RPMI8226 (cell line): ENCODE results near the gene GTPBP4.

ENCODE experiments used
- DNase-seq: peaks from one replicate; pipeline ENCODE4 v3.0.0-alpha.2; 2015

The GTPBP4 gene

DNA sequence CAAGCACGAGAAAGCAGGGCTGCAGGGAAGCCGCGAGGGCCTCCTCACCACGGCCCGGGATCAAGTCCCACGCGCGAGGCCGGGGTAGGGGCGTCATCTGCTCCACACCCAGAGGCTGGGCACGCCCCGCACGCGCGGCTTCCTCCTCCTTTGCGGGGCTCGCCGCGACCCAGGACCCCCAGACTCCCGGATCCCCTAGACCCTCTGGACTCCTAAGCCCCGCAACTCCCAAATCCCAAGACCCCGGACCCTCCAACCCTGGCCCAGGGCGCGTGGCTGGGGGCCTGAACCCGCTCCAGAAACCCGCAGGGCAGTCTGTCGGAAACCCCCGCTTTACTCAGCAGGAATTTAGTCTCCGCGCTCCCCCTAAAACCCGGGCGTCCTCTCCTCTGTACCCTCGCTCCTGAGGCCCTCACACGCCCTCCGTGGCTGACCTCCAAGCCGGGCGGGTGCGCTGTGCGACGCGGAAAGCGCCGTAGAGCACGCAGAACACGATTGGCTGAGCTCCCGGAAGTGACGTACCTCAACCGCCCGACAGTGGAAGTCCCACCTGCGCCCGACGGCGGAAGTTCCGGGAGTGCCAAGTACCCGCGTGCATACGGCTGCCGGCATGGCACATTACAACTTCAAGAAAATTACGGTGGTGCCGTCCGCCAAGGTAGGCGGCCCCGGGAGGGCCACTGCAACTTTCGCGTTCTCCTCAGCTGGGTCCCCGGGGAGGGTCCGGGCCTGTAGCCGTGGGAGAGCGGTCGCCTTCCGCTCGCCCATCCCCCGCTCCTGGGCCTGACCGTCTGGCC, at the start of gene GTPBP4:
GTPBP4 (plus strand) TSS at position 565 of the 797 bp plus-strand sequence; CDS start at position 611, 46 bp downstream.
- peak; percentile 99 for DNase-seq

DNA sequence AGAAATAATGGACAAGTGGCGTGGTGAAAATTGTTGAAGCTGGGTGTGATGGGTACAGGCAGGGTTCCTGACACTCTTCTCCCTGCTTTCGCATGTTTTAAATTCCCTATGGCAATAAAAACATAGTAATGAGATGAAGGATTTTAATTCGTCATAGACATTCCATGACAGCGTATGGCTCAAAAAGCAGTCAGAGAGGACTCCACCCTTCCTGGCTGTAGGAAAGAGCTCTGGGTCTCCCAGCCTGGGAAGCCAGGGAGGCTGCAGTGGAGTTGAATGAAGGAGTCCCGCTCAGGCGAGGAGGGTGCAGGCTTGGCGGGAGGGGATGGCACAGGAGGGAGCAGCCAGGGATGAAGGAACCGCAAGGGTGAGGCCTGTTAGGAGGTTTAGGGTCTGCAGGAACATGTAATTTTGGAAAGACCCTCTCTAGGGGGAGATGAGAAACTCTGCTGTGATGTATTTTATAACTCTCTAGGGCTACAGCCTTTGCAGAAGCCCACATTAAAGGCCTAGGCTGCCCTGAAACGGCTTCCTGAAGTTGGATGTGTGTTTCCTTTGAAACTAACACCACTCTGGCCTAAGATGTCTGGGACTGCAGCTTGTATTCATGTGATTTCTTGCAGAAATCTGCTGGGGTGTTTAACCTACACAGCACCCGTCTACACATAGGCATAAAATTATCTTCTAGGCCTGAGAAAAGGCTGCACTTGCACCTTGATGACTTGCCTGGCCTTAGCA, 49.1 kb upstream of the GTPBP4 start:
- DNase-seq, result no peak

DNA sequence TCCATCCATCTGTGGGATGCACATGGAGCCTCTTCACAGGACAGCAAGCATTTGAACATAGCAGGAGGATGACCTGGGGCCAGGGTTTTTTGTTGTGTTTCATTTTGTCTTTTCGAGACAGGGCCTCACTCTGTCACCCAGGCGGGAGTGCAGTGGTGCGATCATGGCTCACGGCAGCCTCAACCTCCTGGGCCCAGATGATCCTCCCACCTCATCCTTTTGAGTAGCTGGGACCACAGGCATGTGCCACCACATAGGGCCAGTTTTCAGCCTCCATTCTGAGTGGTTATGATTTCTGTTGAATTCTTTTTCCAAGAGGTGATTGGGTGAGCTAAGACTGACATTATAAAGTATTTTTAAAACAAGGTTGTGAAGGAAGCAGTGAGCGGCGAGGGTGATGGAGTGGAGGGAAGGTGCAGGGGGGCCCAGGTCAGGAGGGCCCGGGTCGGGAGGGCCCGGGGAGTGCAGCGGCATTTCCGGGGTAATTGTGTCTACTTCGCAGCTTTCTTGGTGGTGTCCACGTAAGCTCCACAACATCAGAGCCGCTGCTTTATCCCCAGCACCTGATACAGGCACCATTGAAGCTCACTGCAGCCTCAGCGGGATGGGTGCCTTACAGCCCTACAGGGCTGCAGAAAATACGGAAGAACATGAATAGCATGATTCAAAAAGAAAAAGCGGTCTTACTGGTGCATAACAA, 44.8 kb upstream of the GTPBP4 start:
- DNase-seq, result no peak

DNA sequence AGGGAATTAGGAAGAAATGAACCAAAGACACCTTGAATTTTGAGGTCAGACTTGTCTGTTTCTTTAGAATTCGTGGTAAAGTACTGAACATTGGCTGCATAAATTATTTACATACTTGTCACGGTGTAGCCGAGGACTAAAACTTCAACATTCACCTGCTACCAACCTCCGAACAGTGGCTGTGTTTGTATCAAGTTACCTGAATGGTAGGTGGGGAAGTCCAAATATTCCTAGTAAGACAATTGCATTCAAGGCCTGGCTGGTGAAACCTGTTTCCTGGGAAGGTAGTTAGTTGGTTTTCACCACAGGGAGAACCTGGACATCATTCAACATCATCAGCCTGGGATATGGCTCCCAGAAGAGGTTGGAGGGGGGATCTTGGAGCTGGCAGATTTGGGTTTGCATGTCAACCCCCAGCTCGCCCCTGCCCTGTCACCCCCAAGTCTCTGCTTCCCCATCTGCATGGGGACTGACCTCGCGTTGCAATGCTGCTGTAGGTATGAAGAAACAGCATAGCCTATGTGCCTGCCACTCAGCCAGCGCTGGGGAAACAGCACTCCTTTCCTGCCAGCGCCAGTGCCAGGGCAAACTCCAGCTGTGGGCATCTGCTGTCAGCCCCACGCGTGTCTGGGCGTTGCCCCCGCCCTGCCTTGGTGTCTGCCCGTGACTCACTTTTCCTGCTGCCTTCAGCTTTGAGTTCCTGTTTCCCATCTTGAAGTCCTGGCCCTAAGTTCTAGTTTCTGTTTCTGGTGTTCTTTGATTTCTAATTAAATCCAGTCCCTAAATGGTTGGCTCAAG, 44.0 kb upstream of the GTPBP4 start:
- DNase-seq, result peak; percentile 36

DNA sequence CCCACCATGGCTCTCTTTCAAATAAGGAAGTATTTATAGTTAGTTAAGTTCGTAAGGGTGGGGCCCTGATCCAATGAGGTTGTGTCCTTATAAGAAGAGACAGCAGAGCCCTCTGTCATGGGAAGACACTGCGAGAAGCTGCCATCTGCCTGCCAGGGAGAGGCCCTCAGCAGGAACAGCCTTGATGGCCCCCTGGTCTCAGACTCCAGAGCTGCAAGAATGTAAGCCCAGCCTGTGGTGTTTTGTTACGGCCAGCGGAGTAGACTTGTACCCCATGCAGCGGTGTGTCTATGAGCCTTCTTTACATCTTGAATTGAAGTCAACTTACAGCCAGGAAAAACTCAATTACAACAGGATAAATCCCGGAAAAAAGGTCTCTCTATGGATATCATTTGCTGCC, 42.5 kb upstream of the GTPBP4 start:
- no peak for DNase-seq

DNA sequence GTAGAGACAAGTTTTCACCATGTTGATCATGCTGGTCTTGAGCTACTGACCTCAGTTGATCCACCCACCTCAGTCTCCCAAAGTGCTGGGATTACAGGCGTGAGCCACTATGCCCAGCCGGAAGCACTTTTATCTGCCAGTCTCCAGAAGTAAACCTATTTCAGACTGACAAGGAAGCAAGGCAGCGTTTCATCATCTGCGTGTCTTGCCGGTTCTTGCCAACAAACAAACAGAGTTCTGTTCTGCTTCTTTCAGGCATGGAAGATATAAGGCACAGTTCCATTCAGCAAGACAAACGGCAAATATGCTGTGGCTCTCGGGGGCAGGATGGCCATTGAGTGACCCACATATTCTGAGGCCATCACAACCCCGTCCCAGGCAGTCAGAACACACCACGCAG, 41.2 kb upstream of the GTPBP4 start:
- DNase-seq, result no peak

DNA sequence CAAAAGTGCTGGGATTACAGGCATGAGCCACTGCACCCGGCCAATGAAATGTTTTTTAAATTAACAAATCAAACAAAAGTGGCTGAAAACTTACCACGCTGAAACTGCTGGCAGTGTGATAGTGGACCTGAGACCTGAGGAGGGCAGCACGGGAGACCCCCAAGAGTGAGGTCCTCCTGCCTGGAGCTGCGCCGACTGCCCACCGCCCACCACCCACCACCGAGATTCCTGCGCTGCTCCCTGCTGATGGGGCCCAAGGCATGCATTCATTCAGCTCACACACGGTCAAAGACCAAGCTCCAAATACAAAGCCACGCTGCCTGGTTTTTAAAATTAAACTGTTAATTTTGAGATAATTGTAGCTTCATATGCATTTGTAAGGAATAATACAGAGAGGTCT, 40.4 kb upstream of the GTPBP4 start:
- DNase-seq, result no peak

DNA sequence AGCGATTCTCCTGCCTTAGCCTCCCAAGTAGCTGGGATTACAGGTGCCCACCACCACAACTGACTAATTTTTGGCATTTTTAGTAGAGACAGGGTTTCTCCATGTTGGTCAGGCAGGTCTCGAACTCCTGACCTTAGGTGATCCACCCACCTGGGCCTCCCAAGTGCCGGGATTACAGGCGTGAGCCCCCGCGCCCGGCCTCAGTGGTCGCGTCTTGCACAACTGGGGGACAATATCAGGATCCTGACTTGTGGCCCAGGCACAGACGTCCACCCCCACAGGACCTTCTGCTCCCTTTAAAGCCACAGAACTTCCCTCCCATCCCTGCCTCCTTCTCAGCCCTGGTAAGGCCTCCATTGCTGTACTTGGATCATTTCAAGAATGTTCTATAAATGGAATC, 39.9 kb upstream of the GTPBP4 start:
- no peak for DNase-seq

DNA sequence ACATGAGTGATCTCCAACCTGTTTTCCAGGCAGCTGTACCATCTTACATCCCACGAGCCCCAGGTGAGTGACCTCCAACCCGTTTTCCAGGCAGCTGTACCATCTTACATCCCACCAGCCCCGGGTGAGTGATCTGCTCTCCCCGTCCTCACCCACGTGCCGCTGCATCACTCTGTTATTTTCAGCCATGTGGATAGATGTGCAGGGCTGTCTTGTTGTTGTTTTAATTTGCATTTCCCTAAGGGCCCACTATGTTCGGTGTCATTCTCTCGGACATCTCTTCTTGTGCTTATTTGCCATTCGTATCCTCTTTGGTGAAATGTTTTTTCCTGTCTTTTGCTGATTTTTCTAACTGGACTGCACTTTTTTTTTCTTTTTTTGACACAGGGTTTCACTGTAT, 38.8 kb upstream of the GTPBP4 start:
- DNase-seq, result no peak

DNA sequence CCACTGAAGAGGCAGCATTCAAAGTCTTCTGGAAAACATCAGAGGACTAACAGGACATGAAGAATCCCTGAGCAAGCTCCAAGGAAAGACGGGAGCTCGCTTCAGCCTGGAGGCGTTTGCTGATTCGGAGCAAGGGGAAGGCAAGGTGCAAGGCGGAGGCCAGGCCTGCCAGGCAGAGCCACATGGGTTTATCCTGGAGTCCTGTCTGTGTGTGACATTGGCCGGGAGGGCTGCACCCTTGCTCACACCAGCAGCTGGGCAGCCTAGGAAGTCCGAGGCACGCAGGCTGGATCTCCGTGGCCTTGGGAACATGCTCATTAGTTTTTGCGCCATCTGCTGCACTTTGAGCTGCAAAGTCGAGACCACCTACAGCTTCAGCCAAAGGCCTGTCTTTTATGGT, 34.4 kb upstream of the GTPBP4 start:
- DNase-seq, result no peak

DNA sequence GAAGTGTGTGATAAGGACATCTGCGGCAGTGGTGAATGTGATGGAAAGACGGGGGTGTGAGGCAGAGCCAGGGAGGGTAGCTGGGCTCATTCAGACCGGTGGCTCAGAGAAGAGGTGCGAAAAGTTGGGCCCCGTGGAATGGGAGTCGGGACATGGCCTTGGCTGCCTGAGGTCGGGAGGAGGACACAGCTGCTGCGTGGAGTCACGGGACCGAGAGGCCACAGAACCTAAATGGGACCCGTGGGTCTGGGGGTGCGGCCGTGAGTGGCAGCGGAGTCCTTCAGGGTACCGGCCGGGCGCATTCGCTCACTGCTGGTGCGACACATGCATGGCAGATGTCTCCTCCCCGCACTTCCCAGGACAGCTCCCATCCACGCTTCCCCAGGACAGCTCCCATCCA, 33.8 kb upstream of the GTPBP4 start:
- no peak for DNase-seq

DNA sequence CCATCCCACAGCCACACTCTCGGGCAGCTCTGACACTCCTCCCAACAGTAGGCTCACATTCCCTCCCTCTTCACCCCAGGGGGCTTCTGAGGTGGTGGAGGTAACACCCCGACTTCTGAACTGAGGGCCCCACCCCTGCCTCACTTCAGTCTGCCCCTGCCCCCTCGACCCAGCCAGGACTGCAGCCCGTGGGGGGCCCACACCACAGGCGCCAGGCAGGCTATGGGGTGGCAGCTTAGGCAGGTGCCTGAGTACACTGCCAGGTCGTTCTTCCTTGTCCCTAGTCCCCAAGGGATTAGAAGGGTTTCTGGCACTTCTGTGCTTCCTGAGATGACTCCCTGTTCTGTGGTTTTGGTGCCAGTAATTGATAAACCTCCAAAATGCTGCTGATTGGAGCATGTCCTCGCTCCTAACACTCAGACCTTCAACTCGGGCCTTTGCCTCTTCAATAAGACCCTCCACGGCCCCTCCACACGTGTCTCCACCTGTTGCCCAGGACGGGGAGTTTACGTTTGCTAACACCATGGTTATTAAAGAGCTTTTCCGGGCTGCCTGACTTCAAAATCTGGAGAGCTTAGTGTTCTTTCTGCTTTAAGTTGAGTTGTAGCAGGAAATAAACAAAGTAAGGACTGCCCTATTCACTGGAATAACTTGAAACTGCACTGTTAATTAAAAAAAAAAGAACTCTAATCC, 33.0 kb upstream of the GTPBP4 start:
- no peak for DNase-seq

DNA sequence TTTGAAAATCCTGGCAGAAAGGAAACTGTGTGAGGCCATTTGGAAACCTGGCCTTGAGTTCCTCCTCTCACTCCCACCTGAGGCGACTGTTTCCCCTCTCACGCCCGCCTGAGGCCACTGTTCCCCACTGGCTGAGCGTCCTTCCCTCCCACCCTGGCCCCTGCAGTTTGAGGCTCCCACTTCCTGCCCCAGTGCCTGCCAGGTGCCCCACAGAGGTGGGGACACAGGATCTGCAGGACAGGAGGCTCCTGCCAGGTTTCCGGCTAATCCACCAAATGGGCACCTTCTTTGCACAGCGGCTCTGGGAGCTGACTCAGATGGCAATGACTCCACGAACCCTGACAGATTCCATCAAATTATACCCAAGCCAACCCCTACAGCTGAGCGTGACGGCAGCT, 32.4 kb upstream of the GTPBP4 start:
- no peak for DNase-seq

DNA sequence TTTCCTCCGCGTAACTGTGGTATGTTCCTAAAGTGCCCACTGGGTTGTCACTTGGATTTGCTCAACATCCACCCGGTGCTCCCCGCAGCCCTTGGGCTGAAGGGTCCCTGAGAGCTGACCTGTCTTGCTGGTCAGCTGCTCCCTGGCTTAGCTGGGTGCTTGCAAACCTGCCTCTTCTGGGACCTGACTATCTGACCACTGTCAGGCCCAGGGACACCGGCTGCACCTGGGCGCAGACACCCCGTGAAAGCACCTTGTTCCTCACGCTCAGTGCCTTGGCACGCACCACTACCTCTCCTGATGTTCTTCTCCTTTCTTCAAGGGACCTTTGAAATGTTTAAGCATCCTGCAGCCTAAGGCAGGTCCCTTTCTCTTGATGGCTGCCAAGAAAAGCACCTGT, 30.1 kb upstream of the GTPBP4 start:
- DNase-seq, result no peak

DNA sequence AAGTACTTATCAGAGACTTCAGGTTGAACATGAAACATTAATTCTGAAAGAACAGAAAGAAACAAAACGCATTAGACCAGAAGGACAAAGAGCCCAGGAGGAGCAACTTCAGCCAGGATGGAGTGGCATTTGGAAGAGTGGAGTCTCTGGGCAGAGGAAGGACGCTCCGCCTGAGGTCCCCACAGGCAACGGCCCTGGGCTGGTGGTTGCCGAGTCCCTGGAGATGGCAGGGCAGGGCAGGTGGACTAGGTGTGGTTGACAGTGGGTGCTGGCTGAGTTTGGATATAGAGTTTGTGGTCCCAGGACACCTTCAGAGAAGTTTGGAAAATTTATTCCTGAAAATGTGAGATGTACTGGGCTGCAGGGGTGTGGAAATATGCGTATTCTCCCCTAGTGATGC, 29.4 kb upstream of the GTPBP4 start:
- no peak for DNase-seq

DNA sequence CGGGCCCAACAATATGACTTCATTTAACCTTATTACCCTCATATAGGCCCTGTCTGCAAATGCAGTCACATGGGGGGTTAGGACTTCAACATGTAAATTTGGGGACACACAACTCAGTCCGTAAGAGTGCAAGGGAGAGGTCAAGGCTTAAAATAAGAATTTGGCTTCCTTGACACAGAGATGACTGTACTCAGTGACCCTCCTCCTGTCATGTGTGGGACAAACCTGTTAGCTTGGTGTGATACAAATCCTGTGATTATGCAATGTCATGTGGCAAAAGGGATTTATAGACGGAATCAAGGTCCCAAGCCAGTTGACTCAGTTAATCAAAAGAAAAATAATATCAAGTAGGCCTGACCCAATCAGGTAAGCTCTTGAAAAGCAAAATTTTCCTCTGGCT, 25.9 kb upstream of the GTPBP4 start:
- no peak for DNase-seq

DNA sequence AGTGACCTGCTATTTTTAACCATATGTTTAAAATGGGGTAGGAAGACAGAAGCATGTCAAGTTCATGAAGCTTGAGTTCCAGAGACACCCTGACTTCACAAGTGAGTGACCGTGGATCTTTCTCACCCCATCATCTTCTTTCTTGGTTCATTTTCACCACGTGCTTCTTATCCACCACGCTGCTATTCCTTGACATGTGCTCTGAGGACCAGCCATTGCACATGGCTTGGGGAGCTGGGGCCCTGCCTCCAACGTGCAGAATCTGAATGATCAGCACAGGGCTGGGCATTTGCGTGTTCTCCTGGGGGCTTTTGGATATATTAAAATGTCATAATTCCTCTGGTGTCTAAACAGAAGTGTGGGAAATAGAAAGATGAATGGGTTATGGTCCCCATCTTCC, 25.0 kb upstream of the GTPBP4 start:
- no peak for DNase-seq

DNA sequence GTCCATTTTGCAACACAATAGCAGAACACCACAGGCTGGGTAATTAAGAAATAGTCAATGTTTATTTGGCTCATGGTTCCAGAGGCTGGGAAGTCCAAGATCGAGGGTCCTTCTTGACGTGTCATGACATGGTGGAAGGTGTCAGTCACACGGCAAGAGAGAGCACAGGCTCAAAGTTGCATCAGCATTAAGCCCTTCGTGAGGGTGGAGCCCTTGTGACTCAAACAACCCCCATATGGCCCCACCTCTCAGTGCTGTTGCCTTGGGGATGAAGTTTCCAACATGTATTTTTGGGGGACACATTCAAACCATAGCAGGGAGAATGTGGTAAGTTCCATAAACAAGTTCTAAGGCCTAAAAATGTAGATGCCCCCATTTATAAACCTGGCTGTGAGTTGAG, 24.6 kb upstream of the GTPBP4 start:
- DNase-seq, result no peak

DNA sequence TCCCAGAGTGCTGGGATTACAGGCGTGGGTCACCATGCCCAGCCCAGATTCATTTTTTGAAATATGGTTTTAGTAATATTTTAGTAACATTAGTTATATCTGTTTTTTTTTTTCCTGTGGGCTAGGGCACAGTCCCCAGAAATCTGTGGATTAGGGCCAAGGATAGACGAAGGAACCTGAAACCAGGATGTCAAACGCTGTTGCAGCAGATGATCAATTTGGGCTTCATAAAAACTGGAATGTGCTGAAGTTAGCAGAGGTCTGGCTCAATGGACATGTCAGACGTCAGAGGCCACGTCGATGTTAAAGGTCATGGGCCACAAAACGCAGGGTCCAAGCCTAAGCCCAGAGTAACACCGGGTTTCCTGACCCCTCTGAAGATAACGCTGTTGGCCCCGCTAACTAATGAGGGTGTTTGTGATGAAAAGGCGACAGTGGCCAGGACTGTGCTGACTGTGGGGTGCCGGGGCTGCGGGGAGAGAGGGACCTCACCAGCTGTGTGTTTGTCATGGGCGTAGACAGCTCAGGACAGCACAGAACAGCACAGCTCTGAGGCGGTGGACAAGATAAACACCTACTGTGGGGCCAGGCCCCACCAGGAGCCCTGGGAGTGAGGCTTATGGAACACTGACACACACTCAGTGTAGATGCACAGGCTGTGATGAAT, 23.8 kb upstream of the GTPBP4 start:
- no peak for DNase-seq

DNA sequence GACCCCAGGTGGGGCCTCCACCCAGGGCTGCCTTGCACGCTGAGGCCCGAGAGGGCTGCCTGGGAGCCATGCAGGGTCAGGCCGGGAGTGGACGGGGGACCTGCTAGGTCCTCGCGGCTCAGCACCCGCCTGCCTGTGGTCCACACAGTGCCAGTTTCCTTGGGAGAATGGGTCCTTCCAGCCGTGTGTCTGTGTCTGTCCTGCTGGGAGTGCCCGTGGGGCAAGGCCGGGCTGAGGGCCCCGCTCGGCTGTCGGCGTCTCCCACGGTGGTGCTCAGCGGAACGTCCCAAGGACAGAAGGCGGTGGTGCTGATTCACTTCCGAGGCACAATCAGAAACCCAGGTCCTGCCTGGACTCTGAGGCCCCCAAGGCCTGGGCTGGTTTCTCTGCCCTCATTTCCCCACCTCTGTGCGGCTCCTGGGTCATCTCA, 23.2 kb upstream of the GTPBP4 start:
- no peak for DNase-seq

DNA sequence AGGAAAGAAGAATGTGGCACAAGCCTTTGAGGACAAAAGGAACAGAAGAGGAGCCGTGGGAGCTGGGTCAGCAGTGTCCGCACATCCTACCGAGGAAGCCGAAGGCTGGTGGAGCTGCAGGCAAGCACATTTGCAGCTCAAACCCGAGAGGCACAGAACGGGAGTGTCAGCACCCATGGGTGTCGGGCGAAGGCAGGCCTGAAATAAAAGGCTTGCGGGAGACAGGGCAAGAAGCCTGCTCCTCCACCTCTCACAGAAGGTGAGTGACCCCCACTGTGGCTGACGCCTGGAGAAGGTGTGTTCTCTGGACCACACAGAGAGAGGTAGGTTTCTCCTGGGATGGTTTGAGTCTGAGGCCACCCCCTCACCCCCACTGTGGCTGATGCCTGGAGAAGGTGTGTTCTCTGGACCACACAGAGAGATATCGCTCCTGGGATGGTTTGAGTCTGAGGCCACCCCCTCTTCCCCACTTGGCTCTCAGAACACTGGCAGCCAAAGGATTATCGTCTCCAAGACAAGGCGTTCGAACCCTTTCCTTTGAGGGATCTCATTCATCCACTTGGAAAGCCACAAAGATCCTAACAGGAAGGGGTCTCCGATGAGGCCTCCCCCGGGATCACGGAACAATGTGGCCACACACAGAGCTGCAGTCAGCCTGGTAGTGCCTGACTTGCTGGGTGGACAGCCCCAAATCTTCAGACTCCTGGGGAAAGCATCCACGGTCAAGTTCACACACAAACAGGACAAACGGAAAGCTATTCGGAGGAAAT, 21.6 kb upstream of the GTPBP4 start:
- DNase-seq, result no peak
